ENCODE measurements around the gene CSPG4. TPM values are rescaled to one million over a fixed set of nuclear protein-coding genes. Genes with fewer than 3 reads are reported as not detected.

Gene CSPG4
- total and polyA plus RNA-seq, 2 of the 8 experiments (the other 6 are each of a cell fraction or from before 2014, with no cell fraction given) = 1.4 to 3.0 TPM

DNA sequence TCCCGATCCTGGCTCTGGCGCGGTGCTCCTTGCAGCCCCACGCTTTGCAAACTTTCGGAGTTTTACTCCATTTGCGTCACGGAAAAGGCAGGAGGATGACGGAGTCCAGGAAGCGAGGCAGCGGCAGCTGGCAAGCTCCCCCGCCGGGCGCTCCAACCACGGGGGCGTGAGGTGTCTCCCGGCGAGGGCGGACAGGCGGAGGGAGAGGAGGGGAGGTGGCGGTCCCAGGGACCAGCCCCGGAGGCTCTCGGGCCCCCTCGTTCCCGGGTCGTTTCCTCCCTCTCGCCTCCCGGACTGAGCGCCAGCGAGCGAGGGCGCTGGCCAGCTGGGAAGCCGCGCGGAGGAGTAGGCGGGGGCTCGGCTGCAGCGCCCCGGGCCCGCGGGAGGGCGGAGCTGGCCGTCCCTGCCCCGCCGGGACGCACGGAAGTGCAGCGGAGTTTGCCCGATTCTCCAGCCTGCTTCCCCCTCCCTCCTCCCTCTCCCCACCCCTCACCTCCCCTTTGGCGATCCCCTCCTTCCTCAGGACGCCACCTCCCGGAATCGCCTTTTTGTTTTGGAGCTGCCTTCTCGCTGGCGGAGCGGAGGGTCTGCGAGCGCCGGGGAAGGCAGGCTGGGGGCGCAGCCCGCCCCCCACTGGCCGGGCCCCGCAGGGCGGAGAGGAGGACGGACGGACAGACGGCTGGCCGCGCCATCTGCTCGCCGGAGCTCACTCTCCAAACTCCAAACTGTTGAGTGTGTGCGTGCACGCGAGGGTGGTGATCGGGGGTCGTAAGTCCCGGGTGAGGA lies 65.1 kb downstream of the CSPG4 start, which contains the start of gene SNX33:
SNX33 (plus strand) TSS at position 543 of the 786 bp plus-strand sequence. CDS start 1,191 bp downstream, outside the sequence.
- WGBS, 2 experiments (ENCODE audit: extremely low coverage in 1 of 2, insufficient coverage in 1 of 2, insufficient read length in 1 of 2, insufficient replicate concordance in 2 of 2, low coverage in 1 of 2, low lambda C conversion rate in 2 of 2, missing lambda C conversion rate in 1 of 2) = 1% methylated on average over 27 of the region's 76 CpGs; no CpG with 5 or more reads in 1 of the 2 experiments
- H3K18ac ChIP-seq (ENCODE audit: extremely low read depth, low read length) = peak within 1 kb of the TSS; percentile 81; the same call in 1 of the 2 replicates
- H2AFZ ChIP-seq (ENCODE audit: low read length) = peak within 1 kb of the TSS; percentile 52; the same call in 1 of the 2 replicates
- H2BK20ac ChIP-seq (ENCODE audit: low read length) = peak within 1 kb of the TSS; percentile 90; the same call in 1 of the 2 replicates
- no peak for FAIRE-seq
- peaks cover 0 to 12% of the 10 kb centered on the region in 2 experiments for H4K20me1 ChIP-seq (replicated peaks in 1 of 2; ENCODE audit: control insufficient read depth in 1 of 2, insufficient read depth in 2 of 2, low read length in 2 of 2)
- DNase-seq (ENCODE audit: low read depth in 1 of 2, low spot score in 2 of 2) = peak; percentile 76 to 85
- peaks cover 0 to 14% (median 0%) of the 10 kb centered on the region in 4 experiments; a peak in 3 of 8 replicates for H3K36me3 ChIP-seq (ENCODE audit: control insufficient read depth in 2 of 4, insufficient read depth in 4 of 4, low read length in 3 of 4)
- H3K27ac ChIP-seq (ENCODE audit: low read depth, low read length) = peak within 1 kb of the TSS; percentile 82
- peak within 1 kb of the TSS; percentile 63 to 90 (median 72) for H3K4me3 ChIP-seq (ENCODE audit: extremely low read depth in 1 of 4, insufficient read depth in 2 of 4, low read depth in 3 of 4, low read length in 4 of 4)
- H3K27me3 ChIP-seq (replicated peaks in 1 of 4; ENCODE audit: control insufficient read depth in 3 of 4, extremely low read depth in 1 of 4, insufficient read depth in 3 of 4, low read length in 3 of 4) = peaks cover 0 to 14% (median 10%) of the 10 kb centered on the region in 4 experiments; a peak in 6 of 7 replicates
- H3K79me2 ChIP-seq (ENCODE audit: control insufficient read depth in 1 of 2, insufficient read depth in 2 of 2, low read length in 2 of 2) = peaks cover 0 to 41% of the 10 kb centered on the region in 2 experiments; a peak in 3 of 4 replicates
- peak within 1 kb of the TSS; percentile 98 for H2BK5ac ChIP-seq (ENCODE audit: low read depth, low read length)
- H4K8ac ChIP-seq (ENCODE audit: extremely low read depth, insufficient read depth, low read length) = peak within 1 kb of the TSS; percentile 98
- peak within 1 kb of the TSS; percentile 6 for H3K14ac ChIP-seq (ENCODE audit: insufficient read length)
- H2AK5ac ChIP-seq (ENCODE audit: low read depth, low read length) = peak within 1 kb of the TSS; percentile 11; the same call in 1 of the 2 replicates
- H4K91ac ChIP-seq (replicated peaks; ENCODE audit: insufficient read length, low read length) = peak within 1 kb of the TSS; percentile 88
- H3K9ac ChIP-seq (replicated peaks in 1 of 4; ENCODE audit: extremely low read depth in 1 of 4, low read depth in 3 of 4, low read length in 3 of 4) = peak within 1 kb of the TSS; percentile 75 to 90 (median 86)
- H3K9me3 ChIP-seq (ENCODE audit: insufficient read depth in 2 of 2, low read depth in 1 of 2, low read length in 1 of 2) = no peaks in the 10 kb centered on the region
- H4K5ac ChIP-seq (ENCODE audit: insufficient read length, low read depth, low read length) = peak within 1 kb of the TSS; percentile 98
- H3K79me1 ChIP-seq (ENCODE audit: low read depth, low read length) = peaks cover 10% of the 10 kb centered on the region
- ChIA-PET CTCF (ENCODE audit: partially characterized antibody) (interaction anchor here (0.6 to 2.8 kb wide), 17 partner anchors 11 to 196 kb away, joined by 3 to 13 read pairs (median 4); partner anchors contain the start of gene SIN3A), POLR2A (ENCODE audit: partially characterized antibody) (interaction anchor here (0.5 to 5.5 kb wide), 19 partner anchors 9 to 453 kb away, joined by 3 to 41 read pairs (median 4); partner anchors contain the start of genes IMP3, MAN2C1, PTPN9 and SIN3A)
- H2BK15ac ChIP-seq (ENCODE audit: low read length) = peak within 1 kb of the TSS; percentile 90
- peaks cover 9 to 29% (median 16%) of the 10 kb centered on the region in 4 experiments for H3K4me1 ChIP-seq (replicated peaks in 1 of 4; ENCODE audit: control insufficient read depth in 3 of 4, insufficient read depth in 4 of 4, low read length in 3 of 4)
- peak within 1 kb of the TSS; percentile 81 for H2BK12ac ChIP-seq (ENCODE audit: low read depth, low read length)
- H3K56ac ChIP-seq (replicated peaks; ENCODE audit: insufficient read length, low read depth, low read length) = peak within 1 kb of the TSS; percentile 94
- H3K4me2 ChIP-seq (ENCODE audit: insufficient read depth in 1 of 2, low read depth in 2 of 2, low read length in 2 of 2) = peak within 1 kb of the TSS; percentile 93 to 100
- H2BK120ac ChIP-seq (replicated peaks; ENCODE audit: low read depth, low read length) = no peak within 1 kb of the TSS
- H3K23me2 ChIP-seq (ENCODE audit: low read depth, low read length) = peaks cover 10% of the 10 kb centered on the region; the same call in 1 of the 2 replicates
- no peak within 1 kb of the TSS for H3K23ac ChIP-seq (ENCODE audit: insufficient read length)
- peak within 1 kb of the TSS; percentile 62 for H3K4ac ChIP-seq (replicated peaks; ENCODE audit: insufficient read length, low read depth, low read length)
- peak in 1 of 2 experiments; percentile 65; a peak in 1 of 4 replicates for TF ChIP-seq HDAC2 (IDR thresholded peaks at IDR 0.05; ENCODE audit: borderline replicate concordance in 1 of 2, low read depth in 2 of 2, low read length in 2 of 2)
- TF ChIP-seq SAP30 (IDR thresholded peaks at IDR 0.05; ENCODE audit: insufficient read depth, insufficient replicate concordance, low read length) = peak; percentile 44
- no peak for TF ChIP-seq CHD1 (IDR thresholded peaks at IDR 0.05; ENCODE audit: low read depth, low read length)
- peak; percentile 84 for TF ChIP-seq RBBP5 (IDR thresholded peaks at IDR 0.05; ENCODE audit: borderline replicate concordance, low read depth, low read length)
- TF ChIP-seq, protein P1, sequence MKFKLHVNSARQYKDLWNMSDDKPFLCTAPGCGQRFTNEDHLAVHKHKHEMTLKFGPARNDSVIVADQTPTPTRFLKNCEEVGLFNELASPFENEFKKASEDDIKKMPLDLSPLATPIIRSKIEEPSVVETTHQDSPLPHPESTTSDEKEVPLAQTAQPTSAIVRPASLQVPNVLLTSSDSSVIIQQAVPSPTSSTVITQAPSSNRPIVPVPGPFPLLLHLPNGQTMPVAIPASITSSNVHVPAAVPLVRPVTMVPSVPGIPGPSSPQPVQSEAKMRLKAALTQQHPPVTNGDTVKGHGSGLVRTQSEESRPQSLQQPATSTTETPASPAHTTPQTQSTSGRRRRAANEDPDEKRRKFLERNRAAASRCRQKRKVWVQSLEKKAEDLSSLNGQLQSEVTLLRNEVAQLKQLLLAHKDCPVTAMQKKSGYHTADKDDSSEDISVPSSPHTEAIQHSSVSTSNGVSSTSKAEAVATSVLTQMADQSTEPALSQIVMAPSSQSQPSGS (IDR thresholded peaks at IDR 0.05; ENCODE audit: low read length) = no peak
- TF ChIP-seq RFX5 (IDR thresholded peaks at IDR 0.05; ENCODE audit: borderline replicate concordance, low read depth, low read length) = no peak
- TF ChIP-seq, protein P2, sequence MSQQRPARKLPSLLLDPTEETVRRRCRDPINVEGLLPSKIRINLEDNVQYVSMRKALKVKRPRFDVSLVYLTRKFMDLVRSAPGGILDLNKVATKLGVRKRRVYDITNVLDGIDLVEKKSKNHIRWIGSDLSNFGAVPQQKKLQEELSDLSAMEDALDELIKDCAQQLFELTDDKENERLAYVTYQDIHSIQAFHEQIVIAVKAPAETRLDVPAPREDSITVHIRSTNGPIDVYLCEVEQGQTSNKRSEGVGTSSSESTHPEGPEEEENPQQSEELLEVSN (IDR thresholded peaks at IDR 0.05) = no peak

All from H1 (cell line).